CD4-positive, alpha-beta T cell (primary cell): Measurements from ENCODE around the gene SSTR4. TPM values are rescaled to one million over a fixed set of nuclear protein-coding genes. Genes with fewer than 3 reads are reported as not detected.

ENCODE experiments used
- ATAC-seq: fragments of 200-7000 bp; cut with Tn5 transposase; one replicate; pipeline ENCODE4 v1.10.0; 2022; ENCODE audit warnings: mild to moderate bottlenecking; ENCODE audit not compliant: poor library complexity
- CTCF ChIA-PET: fragments of 350-600 bp; sonication (Branson Sonifier 250); formaldehyde crosslinking; loops from one replicate; lab custom pipeline; 2021; ENCODE audit warnings: antibody characterized with exemption, inconsistent platforms; lab: Charles Lee
- POLR2A ChIA-PET: fragments of 350-600 bp; sonication (Branson Sonifier 250); formaldehyde crosslinking; loops from one replicate; lab custom pipeline; 2021; ENCODE audit warnings: antibody characterized with exemption, inconsistent platforms; lab: Charles Lee
- DNase-seq, 14 experiments: peaks; one replicate each; pipeline ENCODE4 v3.0.0-alpha.2; 2013 to 2020; ENCODE audit warnings: mixed read lengths in 2 of 14
- H3K27ac ChIP-seq, 2 donors: one replicate each; pipeline versions ENCODE4 v1.5.1 to v1.7.0; 2013; ENCODE audit warnings: low read length in 2 of 2, low read depth in 1 of 2, mild to moderate bottlenecking in 1 of 2
- H3K27me3 ChIP-seq, 2 experiments: 1 replicate in 1 of 2; 2 replicates in 1 of 2; pipeline versions ENCODE4 v1.6.1 to v1.7.0; 2013; ENCODE audit warnings: low read length in 2 of 2, control low read depth in 1 of 2, mild to moderate bottlenecking in 1 of 2, moderate library complexity in 1 of 2; ENCODE audit not compliant: insufficient read depth in 2 of 2, control insufficient read depth in 1 of 2
- H3K36me3 ChIP-seq: one replicate; pipeline ENCODE4 v1.6.1; 2013; ENCODE audit warnings: low read length, control low read depth; ENCODE audit not compliant: insufficient read depth
- H3K4me1 ChIP-seq: one replicate; pipeline ENCODE4 v1.6.1; 2013; ENCODE audit warnings: low read length, control low read depth; ENCODE audit not compliant: insufficient read depth
- H3K4me3 ChIP-seq: one replicate; pipeline ENCODE4 v1.5.1; 2013; ENCODE audit warnings: mild to moderate bottlenecking, low read length, moderate library complexity
- H3K9me3 ChIP-seq, 2 experiments: 1 replicate in 1 of 2; 2 replicates in 1 of 2; pipeline versions ENCODE4 v1.6.1 to v1.7.0; 2013; ENCODE audit warnings: low read length in 2 of 2, mild to moderate bottlenecking in 2 of 2, control low read depth in 1 of 2, moderate library complexity in 1 of 2; ENCODE audit not compliant: control insufficient read depth in 1 of 2, insufficient read depth in 1 of 2
- H3K27ac Mint-ChIP-seq: one replicate; pipeline ENCODE4 v1.8.0; 2020; ENCODE audit warnings: mixed read lengths
- H3K27me3 Mint-ChIP-seq: one replicate; pipeline ENCODE4 v1.8.0; 2021; ENCODE audit warnings: mixed read lengths
- H3K36me3 Mint-ChIP-seq: one replicate; pipeline ENCODE4 v1.8.0; 2021; ENCODE audit warnings: low read depth, mixed read lengths
- H3K4me1 Mint-ChIP-seq: one replicate; pipeline ENCODE4 v1.8.0; 2021; ENCODE audit warnings: low read depth, mixed read lengths
- H3K4me3 Mint-ChIP-seq: one replicate; pipeline ENCODE4 v1.8.0; 2020; ENCODE audit warnings: mild to moderate bottlenecking, mixed read lengths
- H3K9me3 Mint-ChIP-seq: one replicate; pipeline ENCODE4 v1.8.0; 2020; ENCODE audit warnings: mixed read lengths
- CTCF ChIP-seq: fragments of 200-600 bp; IDR thresholded peaks from one replicate; pipeline ENCODE4 v1.8.0; 2022; ENCODE audit warnings: antibody characterized with exemption, mild to moderate bottlenecking
- intact Hi-C, 2 experiments: fragments of 100-400 bp; cut with DNase I in 1 of 2; cut with micrococcal nuclease in 1 of 2; formaldehyde crosslinking; loops; one replicate each; pipeline versions ENCODE4 v1.15.1 to v1.9.0; 2023 to 2025; cut with DNase I, micrococcal nuclease
- total RNA-seq, 174 experiments: library from RNA in 2 of 174; stranded (reverse) in 2 of 174; gene quantifications; one replicate each; pipeline ENCODE4 v1.2.3 and lab custom pipeline; 2021 to 2026

SSTR4 gene
- total RNA-seq, 2 experiments from 2014 or later: not detected

- ChIA-PET POLR2A (no interaction called here), CTCF (no interaction called here)
- no peak for TF ChIP-seq CTCF
- DNase-seq (no peak), ATAC-seq (no peak)
- Histone ChIP-seq H3K4me3 (no peak overlapping the region), H3K9me3 (peaks cover 0 to 7% of the 10 kb centered on the region in 2 experiments), H3K27me3 (no peaks in the 10 kb centered on the region), H3K36me3 (no peaks in the 10 kb centered on the region), H3K27ac (no peak overlapping the region), H3K4me1 (no peaks in the 10 kb centered on the region)
- H3K36me3 Mint-ChIP-seq: no peaks in the 10 kb centered on the region
- no peaks in the 10 kb centered on the region for H3K9me3 Mint-ChIP-seq
- intact Hi-C loops: no loop called here
- H3K4me1 Mint-ChIP-seq: no peaks in the 10 kb centered on the region
- no peak overlapping the region for H3K4me3 Mint-ChIP-seq
- no peaks in the 10 kb centered on the region for H3K27me3 Mint-ChIP-seq
- H3K27ac Mint-ChIP-seq: no peak overlapping the region
Observed at GRCh38 chr20:23007462-23007861, 27.6 kb upstream of the SSTR4 start.

- ATAC-seq (no peak), DNase-seq (no peak)
- intact Hi-C loops: no loop called here
- TF ChIP-seq CTCF: no peak
- Mint-ChIP-seq H3K4me3 (no peak overlapping the region), H3K27me3 (no peaks in the 10 kb centered on the region), H3K27ac (no peak overlapping the region), H3K36me3 (no peaks in the 10 kb centered on the region), H3K4me1 (no peaks in the 10 kb centered on the region), H3K9me3 (no peaks in the 10 kb centered on the region)
- POLR2A ChIA-PET: no interaction called here
- peaks cover 0 to 7% of the 10 kb centered on the region in 2 experiments for H3K9me3 ChIP-seq
- H3K36me3 ChIP-seq: no peaks in the 10 kb centered on the region
- CTCF ChIA-PET: no interaction called here
- no peaks in the 10 kb centered on the region for H3K27me3 ChIP-seq
- H3K4me3 ChIP-seq: no peak overlapping the region
- H3K27ac ChIP-seq: no peak overlapping the region
- H3K4me1 ChIP-seq: no peaks in the 10 kb centered on the region
Observed at GRCh38 chr20:23007886-23008655, 27.0 kb upstream of the SSTR4 start.

- H3K27me3 ChIP-seq: no peaks in the 10 kb centered on the region
- Mint-ChIP-seq H3K4me3 (no peak overlapping the region), H3K27me3 (no peaks in the 10 kb centered on the region), H3K4me1 (no peaks in the 10 kb centered on the region), H3K27ac (no peak overlapping the region), H3K9me3 (no peaks in the 10 kb centered on the region), H3K36me3 (no peaks in the 10 kb centered on the region)
- intact Hi-C loops: no loop called here
- no peak for DNase-seq
- no peaks in the 10 kb centered on the region for H3K4me1 ChIP-seq
- ChIA-PET CTCF (no interaction called here), POLR2A (no interaction called here)
- no peak overlapping the region for H3K4me3 ChIP-seq
- no peaks in the 10 kb centered on the region for H3K36me3 ChIP-seq
- peaks cover 0 to 7% of the 10 kb centered on the region in 2 experiments for H3K9me3 ChIP-seq
- ATAC-seq: no peak
- no peak for TF ChIP-seq CTCF
- H3K27ac ChIP-seq: no peak overlapping the region
Observed at GRCh38 chr20:23008667-23009066, 26.4 kb upstream of the SSTR4 start.
